Stimulated activated CD4-positive, alpha-beta T cell treated with anti-CD3 and anti-CD28 coated beads, Interleukin-4, amount 100 ng/mL, for 1 hour (primary cell): Measurements from ENCODE around the gene TPH1.

Experiments
- DNase-seq: peaks from one replicate; pipeline ENCODE4 v3.0.0-alpha.2; 2020

Gene TPH1

GRCh38 chr11:18046116-18046777, at the start of gene TPH1:
Gene TPH1 (minus strand): TSS chr11:18046269. CDS start chr11:18040762, 5,507 bp downstream.
- no peak for DNase-seq

- no peak for DNase-seq
Observed at GRCh38 chr11:18093959-18094358, 47.9 kb upstream of the TPH1 start.

- no peak for DNase-seq
Observed at GRCh38 chr11:18091731-18092130, 45.7 kb upstream of the TPH1 start.

GRCh38 chr11:18088966-18089365, 42.9 kb upstream of the TPH1 start:
- DNase-seq, result no peak

- DNase-seq, result no peak
Observed at GRCh38 chr11:18088366-18088765, 42.3 kb upstream of the TPH1 start.

- DNase-seq, result no peak
Observed at GRCh38 chr11:18081551-18081950, 35.5 kb upstream of the TPH1 start.

- DNase-seq, result no peak
Observed at GRCh38 chr11:18080451-18080850, 34.4 kb upstream of the TPH1 start.

GRCh38 chr11:18078909-18079308, 32.8 kb upstream of the TPH1 start:
- DNase-seq, result no peak

- no peak for DNase-seq
Observed at GRCh38 chr11:18075444-18075843, 29.4 kb upstream of the TPH1 start.

- no peak for DNase-seq
Observed at GRCh38 chr11:18071098-18071705, 25.1 kb upstream of the TPH1 start.

GRCh38 chr11:18067372-18067771, 21.3 kb upstream of the TPH1 start:
- DNase-seq, result no peak

- no peak for DNase-seq
Observed at GRCh38 chr11:18066626-18067025, 20.6 kb upstream of the TPH1 start.

- no peak for DNase-seq
Observed at GRCh38 chr11:18065572-18065971, 19.5 kb upstream of the TPH1 start.

- no peak for DNase-seq
Observed at GRCh38 chr11:18064450-18065054, 18.5 kb upstream of the TPH1 start.

- DNase-seq, result no peak
Observed at GRCh38 chr11:18063862-18064434, 17.9 kb upstream of the TPH1 start.

GRCh38 chr11:18063125-18063524, 17.1 kb upstream of the TPH1 start:
- no peak for DNase-seq

GRCh38 chr11:18061351-18061750, 15.3 kb upstream of the TPH1 start:
- no peak for DNase-seq

- DNase-seq, result no peak
Observed at GRCh38 chr11:18056561-18057181, 10.6 kb upstream of the TPH1 start.

GRCh38 chr11:18054511-18055103, 8.5 kb upstream of the TPH1 start:
- no peak for DNase-seq

- no peak for DNase-seq
Observed at GRCh38 chr11:18050848-18051247, 4.8 kb upstream of the TPH1 start.

- DNase-seq, result no peak
Observed at GRCh38 chr11:18036456-18036855, 9.6 kb downstream of the TPH1 start.

- no peak for DNase-seq
Observed at GRCh38 chr11:18027475-18027874, 18.6 kb downstream of the TPH1 start.

- no peak for DNase-seq
Observed at GRCh38 chr11:18022419-18022818, 23.6 kb downstream of the TPH1 start.
